Right atrium auricular region (tissue), 2 donors: ENCODE results near the gene WDR54. TPM values are rescaled to one million over a fixed set of nuclear protein-coding genes. Genes with fewer than 3 reads are reported as not detected.
A peak's percentile ranks its signal among the peaks of the same experiment; 100 is the strongest.

ENCODE experiments used
- DNase-seq: peaks from one replicate; pipeline ENCODE4 v3.0.0-alpha.2; 2019; ENCODE audit warnings: low spot score
- H3K27ac ChIP-seq, 2 donors: fragments of 200-600 bp; sonication (generic); 1 replicate in 1 of 2; 2 replicates in 1 of 2; pipeline ENCODE4 v1.5.1; 2016 to 2019
- H3K27me3 ChIP-seq, 2 donors: fragments of 200-600 bp; sonication (generic); one replicate each; pipeline versions ENCODE4 v1.5.1 to v1.6.0; 2017 to 2019
- H3K36me3 ChIP-seq: fragments of 200-600 bp; sonication (generic); one replicate; pipeline ENCODE4 v1.5.1; 2016
- H3K4me1 ChIP-seq, 2 donors: fragments of 200-600 bp; sonication (generic); one replicate each; pipeline versions ENCODE4 v1.5.1 to v1.6.0; 2017 to 2019
- H3K4me3 ChIP-seq, 2 donors: fragments of 200-600 bp; sonication (generic); 1 replicate in 1 of 2; 2 replicates in 1 of 2; pipeline ENCODE4 v1.5.1; 2017 to 2019; ENCODE audit warnings: mild to moderate bottlenecking in 1 of 2, moderate library complexity in 1 of 2
- H3K9me3 ChIP-seq, 2 donors: fragments of 200-600 bp; sonication (generic); one replicate each; pipeline ENCODE4 v1.5.1; 2019
- total RNA-seq, 2 donors: library from RNA; depleted of rRNA; stranded (reverse); fragments of >200 nt; gene quantifications; one replicate each; pipeline ENCODE4 v1.1.0, GENCODE V29; 2016
- TF ChIP-seq, protein P1 (sequence below), 2 donors: fragments of 200-600 bp; sonication (generic); IDR thresholded peaks; one replicate each; pipeline ENCODE4 v1.5.1; 2019; ENCODE audit warnings: antibody characterized with exemption in 2 of 2

WDR54 gene
- total RNA-seq, 2 donors from 2014 or later: 0.67 to 7.5 TPM

DNA sequence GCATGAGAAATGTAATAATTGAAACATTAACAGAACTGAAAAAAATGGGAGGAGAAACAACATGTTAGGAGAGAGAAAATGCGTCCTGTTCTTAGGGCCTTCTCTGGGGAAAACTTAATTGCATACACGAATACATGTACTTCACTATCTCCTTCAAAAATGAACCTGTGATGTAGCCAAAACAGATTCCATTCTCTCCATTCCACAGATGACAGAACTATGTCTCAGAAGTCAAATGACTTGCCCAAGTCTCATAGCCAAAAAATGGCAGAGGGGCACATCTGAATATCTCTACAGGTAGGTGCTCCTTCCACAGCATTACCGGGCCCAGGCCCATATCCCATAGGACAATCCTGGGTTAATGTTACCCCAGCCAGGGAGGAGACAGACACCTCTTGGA, 37.5 kb upstream of the WDR54 start:
- no peak for DNase-seq
- TF ChIP-seq, protein P1, sequence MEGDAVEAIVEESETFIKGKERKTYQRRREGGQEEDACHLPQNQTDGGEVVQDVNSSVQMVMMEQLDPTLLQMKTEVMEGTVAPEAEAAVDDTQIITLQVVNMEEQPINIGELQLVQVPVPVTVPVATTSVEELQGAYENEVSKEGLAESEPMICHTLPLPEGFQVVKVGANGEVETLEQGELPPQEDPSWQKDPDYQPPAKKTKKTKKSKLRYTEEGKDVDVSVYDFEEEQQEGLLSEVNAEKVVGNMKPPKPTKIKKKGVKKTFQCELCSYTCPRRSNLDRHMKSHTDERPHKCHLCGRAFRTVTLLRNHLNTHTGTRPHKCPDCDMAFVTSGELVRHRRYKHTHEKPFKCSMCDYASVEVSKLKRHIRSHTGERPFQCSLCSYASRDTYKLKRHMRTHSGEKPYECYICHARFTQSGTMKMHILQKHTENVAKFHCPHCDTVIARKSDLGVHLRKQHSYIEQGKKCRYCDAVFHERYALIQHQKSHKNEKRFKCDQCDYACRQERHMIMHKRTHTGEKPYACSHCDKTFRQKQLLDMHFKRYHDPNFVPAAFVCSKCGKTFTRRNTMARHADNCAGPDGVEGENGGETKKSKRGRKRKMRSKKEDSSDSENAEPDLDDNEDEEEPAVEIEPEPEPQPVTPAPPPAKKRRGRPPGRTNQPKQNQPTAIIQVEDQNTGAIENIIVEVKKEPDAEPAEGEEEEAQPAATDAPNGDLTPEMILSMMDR (IDR thresholded peaks at IDR 0.05): no peak
- Histone ChIP-seq H3K27ac (peak overlapping the region in 1 of 2 donors; percentile 2), H3K27me3 (no peaks in the 10 kb centered on the region), H3K36me3 (no peaks in the 10 kb centered on the region), H3K9me3 (no peaks in the 10 kb centered on the region), H3K4me1 (peaks cover 0 to 84% of the 10 kb centered on the region in 2 donors), H3K4me3 (no peak overlapping the region)

DNA sequence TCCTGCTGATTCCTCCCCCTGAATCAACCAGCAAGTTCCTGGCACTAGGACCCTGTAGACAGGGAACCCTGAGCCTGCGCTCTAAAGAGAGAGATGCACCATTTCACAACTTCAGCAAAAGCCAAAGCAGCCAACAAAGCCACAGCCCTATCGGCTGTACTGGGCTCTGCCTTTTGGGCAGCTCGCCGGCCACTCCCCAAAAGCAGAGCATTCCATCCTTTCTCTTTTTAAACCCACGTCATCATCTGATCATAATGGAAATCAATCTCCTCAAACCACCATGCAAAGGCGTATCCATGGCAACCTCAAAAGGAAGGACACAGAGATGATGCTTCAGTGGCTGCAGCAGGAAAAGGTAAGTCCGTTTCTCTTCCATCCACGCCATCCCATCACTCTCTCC, 36.1 kb upstream of the WDR54 start:
- DNase-seq: no peak
- TF ChIP-seq, protein P1 (IDR thresholded peaks at IDR 0.05): no peak
- H3K4me3 ChIP-seq: no peak overlapping the region
- H3K27me3 ChIP-seq: no peaks in the 10 kb centered on the region
- H3K4me1 ChIP-seq: peaks cover 0 to 84% of the 10 kb centered on the region in 2 donors
- no peaks in the 10 kb centered on the region for H3K9me3 ChIP-seq
- no peak overlapping the region for H3K27ac ChIP-seq
- no peaks in the 10 kb centered on the region for H3K36me3 ChIP-seq

DNA sequence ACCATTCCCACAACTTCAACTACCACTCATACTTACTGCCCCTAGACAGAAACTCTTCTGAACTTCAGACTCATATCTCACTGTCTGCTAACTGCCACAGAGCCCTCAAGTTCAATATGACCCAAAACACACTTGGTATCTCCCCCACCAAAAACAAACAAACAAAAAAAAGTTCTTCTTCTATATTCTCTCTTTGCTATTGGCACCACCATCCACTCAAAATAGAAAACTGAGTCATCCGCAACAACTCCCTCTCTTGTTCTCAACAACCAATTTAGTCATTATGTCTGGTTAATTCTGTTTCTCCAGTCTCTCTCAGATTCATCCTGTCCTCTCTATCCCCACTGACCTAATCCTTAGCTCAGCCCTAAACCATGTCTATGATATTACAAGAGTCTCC, 34.2 kb upstream of the WDR54 start:
- Histone ChIP-seq H3K4me3 (no peak overlapping the region), H3K9me3 (no peaks in the 10 kb centered on the region), H3K36me3 (no peaks in the 10 kb centered on the region), H3K4me1 (peaks cover 0 to 75% of the 10 kb centered on the region in 2 donors), H3K27me3 (no peaks in the 10 kb centered on the region), H3K27ac (peak overlapping the region in 1 of 2 donors; percentile 68)
- DNase-seq: no peak
- TF ChIP-seq, protein P1 (IDR thresholded peaks at IDR 0.05): no peak

DNA sequence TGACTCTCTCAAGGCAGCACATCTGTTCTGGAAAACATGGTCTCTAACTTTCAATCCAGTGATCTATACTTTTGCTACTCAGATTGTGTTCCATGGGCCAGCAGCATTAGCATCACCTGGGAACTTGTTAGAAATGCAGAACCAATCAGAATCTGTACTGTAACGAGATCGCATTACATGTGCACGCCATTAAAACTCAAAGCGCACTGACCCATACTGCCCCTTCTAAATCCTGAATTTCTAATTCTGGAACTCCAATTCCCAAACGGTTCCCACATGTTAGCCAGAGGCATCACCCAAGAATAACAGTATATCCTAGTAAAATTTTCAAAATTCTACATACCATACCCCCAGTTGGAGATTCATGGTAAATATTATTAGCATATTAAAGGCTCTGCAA, 30.9 kb upstream of the WDR54 start:
- TF ChIP-seq, protein P1 (IDR thresholded peaks at IDR 0.05): no peak
- no peak for DNase-seq
- no peaks in the 10 kb centered on the region for H3K27me3 ChIP-seq
- H3K4me3 ChIP-seq: peak overlapping the region; percentile 83 to 97
- no peak overlapping the region for H3K27ac ChIP-seq
- no peaks in the 10 kb centered on the region for H3K9me3 ChIP-seq
- H3K4me1 ChIP-seq: peaks cover 0 to 49% of the 10 kb centered on the region in 2 donors
- H3K36me3 ChIP-seq: no peaks in the 10 kb centered on the region

DNA sequence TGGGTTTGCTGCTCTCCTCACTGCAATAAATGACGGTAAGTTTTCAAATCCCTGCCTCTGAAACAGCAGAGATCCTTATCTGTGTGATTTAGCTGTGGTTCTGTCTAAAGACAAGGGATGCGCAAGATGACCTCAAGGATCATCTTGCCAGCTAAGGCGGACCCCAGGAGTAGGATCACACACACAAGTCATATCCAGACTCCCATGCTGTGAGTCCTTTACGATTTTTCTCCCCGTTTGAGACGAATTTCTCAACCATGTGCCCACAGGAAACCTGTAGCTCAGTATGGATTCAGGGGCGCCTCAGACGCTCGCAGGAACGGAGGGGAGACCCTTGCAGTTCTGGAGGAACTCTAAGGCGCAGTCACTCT, 30.3 kb upstream of the WDR54 start:
- peaks cover 0 to 49% of the 10 kb centered on the region in 2 donors for H3K4me1 ChIP-seq
- H3K27me3 ChIP-seq: no peaks in the 10 kb centered on the region
- no peaks in the 10 kb centered on the region for H3K9me3 ChIP-seq
- peak overlapping the region; percentile 83 to 97 for H3K4me3 ChIP-seq
- TF ChIP-seq, protein P1 (IDR thresholded peaks at IDR 0.05): no peak
- no peaks in the 10 kb centered on the region for H3K36me3 ChIP-seq
- no peak for DNase-seq
- peak overlapping the region; percentile 92 to 96 for H3K27ac ChIP-seq
